Measurements from ENCODE around the gene DNM1.

The DNM1 gene

DNA sequence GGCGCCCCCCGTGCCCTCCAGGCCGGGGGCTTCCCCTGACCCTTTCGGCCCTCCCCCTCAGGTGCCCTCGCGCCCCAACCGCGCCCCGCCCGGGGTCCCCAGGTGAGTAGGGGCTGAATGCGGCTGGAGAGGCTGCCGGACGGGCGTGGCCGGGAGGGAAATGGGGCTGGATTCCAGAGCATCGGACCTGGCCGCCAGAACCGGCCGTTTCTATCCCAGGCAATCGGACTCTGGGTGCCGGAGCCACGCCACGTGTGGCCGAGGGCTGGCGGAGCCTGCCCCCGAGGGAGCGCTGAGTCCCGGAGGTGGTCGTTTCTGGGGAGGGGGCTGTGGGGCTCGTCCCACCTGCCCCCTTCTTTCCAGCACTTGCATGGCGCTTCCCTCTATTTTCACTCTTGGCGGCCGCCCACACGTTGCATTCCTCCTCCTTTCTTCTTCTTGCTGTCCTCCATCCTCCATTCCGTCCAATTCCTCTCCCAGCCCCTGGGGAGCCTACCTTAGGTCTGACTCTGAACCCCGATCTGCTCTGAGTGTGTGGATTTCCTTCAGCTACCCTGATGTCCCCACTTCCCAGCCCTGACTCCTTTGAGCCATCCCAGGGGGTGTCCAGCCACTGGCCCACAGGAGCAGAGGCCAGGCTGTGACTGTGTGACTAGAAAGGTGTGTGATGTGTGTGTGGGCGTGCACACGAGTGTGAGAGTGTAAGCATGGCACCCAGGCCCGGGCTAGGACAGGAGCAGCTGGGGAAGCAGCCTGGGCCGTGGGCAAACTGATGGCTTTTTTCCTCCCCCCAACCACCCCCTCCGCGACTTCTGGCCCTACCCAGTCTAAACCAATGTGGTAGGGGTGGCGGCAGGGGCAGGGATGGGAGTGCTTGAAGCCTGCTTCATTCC is 47.9 kb downstream of the DNM1 start:
- no peak for DNase-seq (ENCODE audit: low spot score)

DNA sequence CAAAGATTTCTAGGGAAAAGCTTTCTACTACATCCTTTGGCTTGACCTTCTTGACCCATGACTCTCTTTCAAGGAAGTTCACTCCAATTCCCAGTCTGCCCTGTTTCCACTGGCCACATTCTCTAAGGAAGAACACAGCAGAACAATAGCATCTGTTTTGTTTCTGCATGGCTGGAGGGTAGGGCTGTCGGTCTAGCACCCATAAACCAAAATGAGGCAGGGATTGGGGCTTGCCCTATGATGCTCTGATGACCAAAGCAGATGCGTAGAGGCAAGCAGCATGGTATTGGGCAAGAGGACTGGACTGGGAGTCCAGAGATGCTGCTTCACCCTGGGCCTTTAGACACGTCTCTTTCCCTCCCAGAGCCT is 48.5 kb downstream of the DNM1 start:
- DNase-seq (ENCODE audit: low spot score): peak; percentile 81

DNA sequence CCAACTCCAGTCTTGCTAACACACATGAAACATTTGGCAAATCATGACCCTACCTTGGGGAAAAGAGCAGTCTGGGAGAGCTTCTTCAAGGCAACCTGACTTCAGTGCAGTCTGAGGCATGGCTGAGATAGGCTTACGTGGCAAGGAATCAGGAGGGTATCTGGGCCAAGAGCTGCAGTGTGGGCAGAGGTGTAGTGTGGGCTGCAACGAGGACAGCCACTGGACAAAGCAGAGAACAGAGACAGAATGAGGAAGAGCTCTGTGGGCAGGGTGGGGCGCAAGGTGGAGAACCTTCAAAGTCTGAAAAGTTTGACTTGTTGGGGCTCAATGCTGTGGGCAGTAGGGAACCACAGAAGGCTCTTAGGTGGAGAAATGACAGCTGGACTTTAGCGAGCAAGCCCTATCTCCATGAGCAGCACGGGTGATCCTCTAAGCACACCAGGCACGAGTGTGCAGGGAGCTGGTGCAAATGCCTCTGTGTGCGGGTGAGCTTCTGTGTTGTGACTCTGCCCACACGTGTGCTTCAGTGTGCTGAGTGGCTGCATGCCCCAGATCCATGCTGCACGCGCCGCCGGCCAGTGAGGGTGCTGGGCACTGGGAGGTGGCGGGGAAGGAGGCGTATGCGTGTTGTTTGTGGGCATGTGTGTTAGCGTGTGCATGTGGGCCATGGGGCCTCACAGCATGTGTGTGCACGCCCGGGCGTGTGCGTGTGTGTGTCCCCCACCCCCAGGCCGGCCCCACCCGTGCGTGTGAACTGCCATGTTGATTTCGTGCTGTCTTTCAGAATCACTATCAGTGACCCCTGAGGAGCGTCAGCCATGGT is 49.3 kb downstream of the DNM1 start:
- no peak for DNase-seq (ENCODE audit: low spot score)

DNA sequence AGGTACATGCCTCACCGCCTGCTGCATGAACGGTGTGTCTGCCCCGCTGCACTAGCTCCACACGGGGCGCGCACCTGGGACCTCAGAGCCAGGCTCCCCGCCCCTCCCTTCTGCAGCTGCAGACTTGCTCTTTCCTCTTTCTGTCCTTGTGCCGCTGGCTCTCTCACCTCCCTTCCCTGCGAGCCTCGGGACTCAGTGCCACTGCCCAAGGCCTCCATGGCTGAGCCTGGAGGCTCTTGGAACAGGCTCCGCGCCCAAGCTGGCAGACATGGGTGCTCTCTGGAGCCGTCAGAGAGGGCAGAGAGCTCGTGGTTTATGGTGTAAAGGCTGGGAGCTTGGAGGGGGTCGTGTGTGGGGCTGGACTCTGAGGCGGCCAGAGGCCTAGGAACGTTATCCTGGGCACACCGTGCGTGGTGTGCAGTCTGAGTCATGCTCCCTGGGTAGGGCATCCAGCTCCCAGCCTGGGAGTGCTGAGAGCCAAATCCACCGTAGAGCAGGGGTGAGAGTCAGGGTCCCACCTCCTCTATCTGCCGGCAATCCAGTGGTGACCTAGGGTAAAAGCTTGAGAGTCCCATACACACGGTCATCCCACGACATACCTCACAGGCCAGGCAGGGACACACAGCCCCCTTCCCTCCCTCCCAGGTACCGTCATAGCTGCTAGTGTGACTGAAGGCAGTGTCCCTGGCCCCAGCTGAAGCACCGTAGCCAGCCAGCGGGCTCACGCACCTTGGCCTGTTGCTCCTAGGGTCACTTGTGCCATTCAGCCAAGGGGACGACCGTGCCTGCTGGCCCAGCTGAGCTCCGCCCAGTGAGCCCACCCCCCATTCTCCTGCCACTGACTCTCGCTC is 50.2 kb downstream of the DNM1 start:
- no peak for DNase-seq (ENCODE audit: low spot score)

DNA sequence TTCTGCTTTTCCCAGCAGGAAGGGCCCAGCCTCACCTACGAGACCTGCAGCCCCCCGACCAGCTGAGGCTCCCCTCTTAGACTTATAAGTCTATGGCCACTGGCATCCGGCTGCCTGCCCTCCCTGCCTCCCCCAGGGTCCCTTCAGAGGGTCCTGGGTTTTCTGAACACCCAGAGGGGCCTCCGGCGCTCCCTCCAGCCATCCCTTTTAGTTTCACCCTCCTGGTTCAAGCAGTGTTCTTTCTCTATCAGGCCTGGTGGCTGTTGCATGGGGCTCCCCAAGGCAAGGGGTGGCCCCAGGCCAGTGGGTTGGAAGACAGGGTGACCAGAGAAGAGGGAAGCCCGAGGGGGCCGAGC is 50.8 kb downstream of the DNM1 start:
- DNase-seq (ENCODE audit: low spot score): no peak

DNA sequence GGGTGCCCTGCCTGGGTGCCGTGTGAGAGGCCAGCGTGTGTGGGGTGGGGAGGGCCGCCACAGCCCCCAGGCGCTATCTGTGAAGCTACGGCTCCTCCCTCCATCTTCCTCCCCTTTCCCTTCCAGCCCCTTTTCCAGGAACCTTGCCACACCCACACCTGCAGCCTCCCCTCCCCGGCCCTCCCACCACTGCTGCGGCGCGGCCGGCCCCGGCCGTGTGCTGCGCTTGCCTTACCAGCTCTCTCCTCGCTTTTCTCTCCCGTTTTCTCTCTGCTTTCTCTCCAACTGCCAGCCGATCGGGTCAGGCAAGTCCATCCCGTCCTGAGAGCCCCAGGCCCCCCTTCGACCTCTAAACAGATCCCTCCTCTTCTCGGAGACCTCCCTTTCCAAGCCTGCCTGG is 51.2 kb downstream of the DNM1 start:
- DNase-seq (ENCODE audit: low spot score): no peak

DNA sequence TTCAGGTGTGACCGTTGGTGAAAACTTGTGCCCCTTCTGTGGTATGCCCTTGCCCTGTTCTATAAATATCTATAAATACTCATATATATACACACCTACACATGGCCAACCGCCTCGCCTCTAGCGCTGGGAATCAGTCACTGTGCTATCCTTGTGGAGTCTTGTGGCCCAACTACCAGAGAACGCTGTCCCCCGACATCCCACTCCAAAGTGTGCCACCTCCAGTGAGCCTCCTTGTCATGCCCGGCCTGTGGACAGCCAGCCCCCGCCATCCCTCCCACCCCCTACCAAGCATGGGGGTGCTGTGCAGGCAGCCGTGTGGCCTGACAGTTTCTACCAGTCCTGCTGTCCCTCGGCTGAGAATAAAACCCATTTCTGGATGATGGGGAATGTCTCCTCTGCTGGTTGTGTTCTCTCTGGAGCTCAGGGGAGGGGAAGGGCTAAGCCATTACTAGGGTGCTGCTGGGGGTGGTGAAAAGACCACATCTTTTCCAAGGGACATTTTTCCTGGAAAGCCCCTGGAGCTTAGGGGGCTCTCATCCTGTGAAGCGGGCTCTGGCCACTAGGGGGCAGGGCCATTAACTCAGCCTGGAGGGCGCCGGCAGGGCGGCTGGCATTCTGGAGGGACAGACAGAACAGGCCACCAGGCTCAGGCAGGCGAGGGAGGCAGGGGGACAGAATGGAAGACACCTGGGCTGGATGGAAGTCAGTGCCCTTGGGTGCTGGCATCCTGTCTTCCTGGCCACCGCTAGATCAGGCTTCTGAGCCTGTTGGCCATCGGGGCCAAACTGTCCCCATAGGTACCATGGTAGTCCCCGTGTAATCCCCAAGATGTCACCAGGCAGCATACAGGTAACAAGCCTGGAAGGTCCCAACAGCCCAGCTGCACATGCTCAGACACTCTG is 51.9 kb downstream of the DNM1 start:
- peak; percentile 63 for DNase-seq (ENCODE audit: low spot score)

DNA sequence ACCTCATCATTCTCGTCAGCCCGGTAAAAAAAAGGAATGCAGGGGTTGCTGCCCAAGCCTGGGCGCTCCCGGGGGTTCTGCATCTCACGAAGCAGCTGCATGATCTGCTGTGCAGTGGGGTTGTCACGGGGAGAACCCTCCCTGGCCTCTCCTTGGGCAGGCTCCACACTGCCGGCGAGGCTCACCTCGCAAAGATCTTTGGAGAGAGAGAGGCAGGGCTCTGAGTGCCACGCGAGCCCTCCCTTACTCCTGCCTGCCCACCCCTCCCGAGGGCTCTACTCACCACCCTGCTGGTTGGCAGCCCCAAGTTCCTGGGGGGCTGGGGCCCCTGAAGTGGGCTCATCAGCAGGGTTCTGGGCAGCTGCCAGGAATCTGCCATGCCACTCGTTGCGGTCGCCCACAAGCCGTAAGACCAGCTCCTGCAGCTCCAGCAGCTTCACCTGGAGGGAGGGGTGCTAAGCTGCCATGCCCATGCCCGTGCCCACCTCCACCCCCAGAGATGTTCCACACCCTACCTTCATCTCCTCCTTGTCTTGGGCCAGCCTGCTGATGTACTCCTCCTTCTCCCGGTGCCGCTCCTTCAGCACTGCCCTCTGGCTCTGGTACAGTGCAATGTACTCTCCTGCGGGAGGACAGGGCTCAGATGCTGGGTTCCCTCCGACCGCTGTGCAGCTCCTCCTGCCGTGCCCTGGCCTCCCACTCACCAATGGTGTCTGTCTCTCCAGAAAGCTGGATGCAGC is 54.1 kb downstream of the DNM1 start:
- DNase-seq (ENCODE audit: low spot score): no peak

DNA sequence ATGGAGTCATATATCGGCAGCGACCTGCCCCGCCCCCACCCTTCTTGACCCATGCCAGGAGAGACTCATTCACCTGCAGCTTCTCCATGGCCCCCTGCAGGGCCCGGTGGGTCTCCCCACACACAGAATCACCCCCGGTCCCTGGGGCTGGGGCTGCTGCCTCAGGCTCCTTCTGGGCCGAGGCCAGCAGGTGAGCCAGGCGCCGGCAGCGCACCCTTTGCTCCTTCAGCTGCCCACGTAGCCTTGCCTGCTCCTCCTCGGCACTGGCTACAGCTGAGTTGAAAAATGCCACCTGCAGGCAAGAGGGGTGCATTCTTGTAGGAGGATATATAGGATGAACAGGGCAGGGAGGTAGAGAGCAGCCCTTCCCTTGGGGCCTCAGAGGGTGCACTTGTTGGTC is 54.7 kb downstream of the DNM1 start:
- no peak for DNase-seq (ENCODE audit: low spot score)

DNA sequence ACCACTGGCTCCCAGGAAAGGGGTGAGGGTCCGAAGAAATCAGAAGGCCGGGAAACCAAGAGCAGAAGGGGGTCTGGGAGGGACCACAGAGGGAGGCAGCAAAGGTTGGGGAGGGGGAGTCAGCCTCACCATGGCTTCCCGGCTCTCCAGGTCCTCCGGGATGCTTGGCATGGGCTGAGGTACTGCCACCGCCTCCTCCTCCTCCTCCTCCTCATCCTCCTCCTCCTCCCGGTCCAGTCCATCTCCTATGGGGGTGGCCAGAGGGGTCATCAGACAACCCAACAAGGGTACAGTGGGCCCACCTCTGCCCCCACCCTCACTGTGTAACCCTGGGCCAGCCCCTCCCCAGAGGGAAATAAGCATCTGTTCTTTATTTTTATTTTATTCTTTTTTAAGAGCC is 55.1 kb downstream of the DNM1 start:
- no peak for DNase-seq (ENCODE audit: low spot score)

DNA sequence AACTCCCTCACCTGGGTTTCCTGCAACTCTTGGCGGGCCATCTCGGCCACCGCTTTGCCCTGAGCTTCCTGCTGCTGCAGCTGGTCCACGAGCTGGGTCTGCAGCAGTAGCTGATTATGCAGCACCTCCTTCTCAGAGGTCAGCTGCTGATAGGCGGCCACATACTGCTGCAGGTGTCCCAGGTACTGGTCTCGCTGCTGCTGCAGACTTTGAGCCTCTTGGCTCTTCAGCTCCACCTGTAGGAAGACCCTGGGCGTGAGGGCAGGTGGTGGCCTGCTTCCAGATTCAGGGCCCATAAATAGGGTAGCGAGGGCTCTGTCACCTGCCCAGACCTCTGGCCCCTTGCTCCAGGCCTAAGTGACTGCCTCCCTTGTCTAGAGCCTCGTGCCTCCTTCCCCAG is 56.0 kb downstream of the DNM1 start:
- no peak for DNase-seq (ENCODE audit: low spot score)

DNA sequence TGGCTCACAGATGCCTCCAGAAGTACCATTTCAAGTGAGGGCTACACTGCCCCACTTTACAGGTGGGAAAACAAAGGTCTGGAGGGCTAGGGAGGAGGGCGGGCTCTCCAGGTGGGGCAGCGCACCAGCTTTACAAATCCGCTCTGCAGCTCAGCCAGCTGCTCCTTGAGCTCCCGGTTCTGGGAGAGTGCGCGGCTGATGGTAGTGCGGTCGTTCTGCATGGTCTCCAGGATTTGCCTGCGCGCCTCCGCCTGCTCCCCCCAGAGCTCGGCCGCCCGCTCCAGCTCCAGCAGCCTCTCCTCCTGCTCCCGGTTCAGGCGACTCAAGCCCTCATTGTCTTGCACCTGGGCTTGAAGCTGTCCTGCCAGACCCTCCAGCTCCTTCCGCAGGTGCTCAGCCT is 57.2 kb downstream of the DNM1 start:
- no peak for DNase-seq (ENCODE audit: low spot score)

DNA sequence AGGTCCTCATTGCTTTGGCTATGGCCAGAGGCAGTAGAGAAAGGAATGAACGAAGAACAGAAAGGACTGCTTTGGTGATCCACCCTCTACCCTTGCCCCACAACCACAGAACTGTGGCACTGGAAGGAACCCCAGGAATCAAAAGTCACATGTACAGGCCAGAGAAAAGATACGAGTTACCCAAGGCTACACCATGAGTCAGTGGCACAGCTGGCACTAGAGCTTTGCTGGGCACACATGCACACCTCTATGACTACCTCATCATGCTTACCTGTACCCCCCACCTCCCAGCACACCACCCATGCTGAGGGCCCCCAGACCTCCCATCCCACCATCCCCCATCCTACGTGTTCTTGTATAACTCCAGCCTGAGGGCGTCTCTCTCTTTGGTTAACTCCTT is 59.5 kb downstream of the DNM1 start:
- DNase-seq (ENCODE audit: low spot score): no peak

DNA sequence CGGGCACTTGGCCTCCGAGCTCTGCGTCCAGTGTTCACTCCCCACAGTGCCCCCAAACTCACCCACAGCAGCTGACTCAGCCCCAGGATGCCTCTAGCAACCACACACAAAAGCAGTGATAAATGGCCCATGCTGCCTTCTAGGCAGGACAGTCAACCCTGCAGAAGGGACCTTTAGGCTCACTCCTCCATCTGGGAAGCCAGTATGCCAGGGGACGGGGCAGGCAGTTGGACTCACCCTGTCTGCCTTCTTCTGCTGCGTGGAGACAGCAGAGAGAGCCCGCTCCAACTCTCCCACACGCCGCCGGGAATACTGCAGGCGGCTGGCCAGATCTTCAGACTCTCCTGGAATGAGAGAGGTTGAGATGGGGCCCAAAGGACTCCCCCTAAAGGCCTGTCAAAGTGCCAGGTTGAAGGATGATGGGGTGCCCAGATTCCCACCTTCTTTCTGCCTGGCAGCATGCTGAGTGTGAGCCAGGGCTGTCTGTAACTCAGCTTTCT is 62.2 kb downstream of the DNM1 start:
- no peak for DNase-seq (ENCODE audit: low spot score)

DNA sequence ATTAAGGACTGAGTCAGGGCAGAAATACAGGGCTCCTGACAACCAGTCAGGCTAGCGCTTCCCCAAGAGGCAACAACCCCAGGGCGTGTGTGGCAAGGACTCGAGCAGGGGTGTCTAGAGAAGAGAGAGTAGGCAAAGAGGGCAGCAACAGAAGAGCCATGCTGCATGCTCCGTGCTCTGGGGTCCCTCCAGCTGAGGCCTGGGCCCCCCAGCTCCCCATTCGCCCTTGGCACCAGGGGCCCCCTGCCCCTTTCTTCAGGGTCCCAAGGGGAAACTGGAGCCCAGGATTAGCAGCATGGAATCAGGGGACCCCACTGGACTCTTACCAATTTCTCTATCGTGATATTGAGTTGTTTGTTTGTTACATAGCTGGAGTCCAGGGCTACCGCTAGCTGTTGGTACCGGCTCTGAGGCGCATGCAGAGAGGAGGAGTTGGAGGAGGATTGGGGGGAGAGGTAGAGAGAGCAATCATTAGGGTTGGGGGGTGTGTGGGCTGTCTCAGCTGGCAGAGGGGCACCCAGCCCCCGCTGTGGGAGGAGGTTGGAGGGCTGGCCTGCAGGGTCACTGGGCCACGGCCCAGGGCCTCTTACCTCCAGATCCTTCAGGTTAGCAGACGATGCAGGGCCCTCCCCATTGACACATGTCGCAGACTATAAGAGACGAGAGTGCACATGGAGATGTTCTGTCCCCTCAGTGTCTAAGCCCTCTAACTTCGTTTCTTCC is 63.9 kb downstream of the DNM1 start:
- no peak for DNase-seq (ENCODE audit: low spot score)

DNA sequence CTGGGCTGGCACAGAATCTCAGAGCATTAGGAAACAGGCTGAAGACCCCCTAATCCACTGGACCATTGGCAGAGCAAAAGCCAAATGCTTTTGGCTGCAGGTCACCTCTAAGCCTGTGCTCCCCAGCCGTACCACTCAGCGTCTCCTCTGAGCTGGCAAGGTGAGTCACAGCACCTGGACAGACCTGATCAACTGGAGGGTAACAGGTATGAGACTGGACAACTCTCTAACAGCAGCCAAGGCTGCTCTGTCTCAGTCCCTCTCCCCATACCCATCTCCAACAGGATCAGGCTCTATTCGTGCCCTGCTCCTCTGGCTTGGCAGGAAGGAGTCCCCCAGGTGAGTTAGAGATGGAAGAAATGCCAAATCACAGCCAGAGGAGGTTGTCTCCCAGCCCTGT is 67.9 kb downstream of the DNM1 start:
- DNase-seq (ENCODE audit: low spot score): no peak

DNA sequence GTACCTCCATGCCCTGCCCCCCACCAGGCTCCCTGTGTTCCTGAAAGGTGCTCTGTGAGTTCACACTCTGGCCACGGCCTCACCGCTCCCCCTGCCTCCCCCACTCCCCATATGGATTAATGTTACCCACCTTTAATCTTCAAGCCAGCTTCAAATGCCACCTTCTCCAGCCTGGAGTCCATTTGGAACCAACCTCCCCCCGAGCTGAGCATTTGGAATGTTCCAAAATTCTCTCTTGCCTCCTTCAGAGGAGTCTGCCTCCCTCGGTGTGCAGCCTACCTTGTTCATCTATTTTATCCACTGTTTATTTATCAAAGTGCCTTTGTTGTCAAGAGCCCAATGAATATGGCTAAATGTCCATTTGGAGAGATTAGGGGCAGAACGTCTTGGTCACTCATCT is 68.3 kb downstream of the DNM1 start:
- no peak for DNase-seq (ENCODE audit: low spot score)

DNA sequence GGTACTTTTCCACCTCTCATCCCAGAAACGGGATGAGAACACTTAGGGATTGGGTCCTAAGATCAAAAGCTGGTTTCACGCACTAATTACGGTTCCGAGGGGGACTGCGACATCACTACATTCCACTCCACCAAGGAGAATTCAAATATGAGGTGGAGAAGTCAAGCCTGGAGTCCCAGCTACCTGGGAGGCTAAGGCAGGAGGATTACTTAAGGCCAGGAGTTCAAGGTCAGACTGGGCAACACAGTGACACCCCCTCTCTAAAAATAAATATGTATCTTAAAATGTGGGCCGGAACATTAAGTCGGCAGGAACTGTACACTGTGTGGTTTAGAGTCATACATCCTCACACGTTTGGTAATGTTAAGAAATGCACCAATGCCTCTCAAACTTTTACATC is 71.1 kb downstream of the DNM1 start:
- no peak for DNase-seq (ENCODE audit: low spot score)

DNA sequence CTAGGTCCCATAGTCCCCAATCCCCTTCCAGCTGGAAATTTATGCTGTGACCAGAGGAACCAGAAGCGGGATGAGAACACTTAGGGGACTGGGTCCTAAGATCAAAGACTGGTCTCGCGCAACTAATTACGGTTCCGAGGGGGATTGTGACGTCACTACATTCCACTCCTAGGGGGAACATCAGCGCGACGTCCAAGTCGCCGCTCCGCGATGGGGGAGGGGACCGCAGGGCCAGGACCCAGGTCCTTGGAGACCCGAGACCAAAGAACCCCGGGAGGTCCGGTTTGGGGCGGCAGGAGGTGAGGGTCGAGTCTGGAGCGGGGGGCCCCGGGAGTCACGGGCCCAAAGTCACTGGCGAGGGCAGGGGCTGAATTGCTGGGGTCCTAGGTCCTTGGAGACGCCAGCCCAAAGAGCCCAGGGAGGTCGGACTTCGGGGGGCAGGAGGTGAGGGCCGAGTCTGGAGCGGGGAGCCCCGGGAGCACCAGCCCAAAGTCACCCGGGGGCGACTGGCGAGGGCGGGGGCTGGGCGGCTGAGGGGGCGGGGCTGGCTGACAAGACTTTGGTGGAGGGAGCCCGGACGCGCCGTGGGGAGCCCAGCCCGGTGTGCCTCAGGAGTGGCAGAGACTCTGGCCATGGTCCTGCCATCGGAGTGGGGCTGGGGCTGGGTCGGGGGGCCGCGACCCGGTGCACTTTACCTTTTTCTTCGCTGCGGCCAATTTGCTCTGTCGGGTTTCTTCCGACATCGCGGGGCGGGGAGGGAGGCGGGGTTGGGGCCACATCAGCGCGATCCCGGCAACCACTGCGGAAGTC is 72.2 kb downstream of the DNM1 start, which contains the start of gene GOLGA2:
Gene GOLGA2, minus strand, starts transcription at position 810 of the 810 bp plus-strand sequence. Its CDS starts 31 bp downstream, at position 779.
- no peak for DNase-seq (ENCODE audit: low spot score)
